Kidney epithelial cell (primary cell): Measurements from ENCODE around the gene BTK. TPM values are rescaled to one million over a fixed set of nuclear protein-coding genes. Genes with fewer than 3 reads are reported as not detected.
A peak's percentile ranks its signal among the peaks of the same experiment; 100 is the strongest.
"Not testable (repeated sequence)": the region's sequence is repeated elsewhere in the genome, so short reads cannot be mapped to it uniquely, and the experiment has no call there.

Experiments
- DNase-seq: peaks from one replicate; pipeline ENCODE4 v3.0.0-alpha.2; 2010; ENCODE audit warnings: low read depth
- H3K27me3 ChIP-seq: 2 replicates; pipeline ENCODE4 v1.6.0; 2011; ENCODE audit warnings: low read length; ENCODE audit not compliant: control insufficient read depth, insufficient read depth
- H3K36me3 ChIP-seq: 2 replicates; pipeline ENCODE4 v1.5.1; 2011; ENCODE audit warnings: low read length; ENCODE audit not compliant: control insufficient read depth, insufficient read depth
- H3K4me3 ChIP-seq: 2 replicates; pipeline ENCODE4 v1.5.1; 2011; ENCODE audit warnings: low read depth, mild to moderate bottlenecking, control low read depth, low read length
- total RNA-seq: library from RNA; depleted of rRNA; stranded (reverse); fragments of >200 nt; gene quantifications from 2 replicates; pipeline ENCODE4 v1.2.3, GENCODE V29; 2015
- TF ChIP-seq, protein P1 (sequence below): IDR thresholded peaks from 2 replicates; pipeline ENCODE4 v1.5.1; 2011; ENCODE audit warnings: mild to moderate bottlenecking, moderate library complexity, low read length, control low read depth, inconsistent platforms; ENCODE audit not compliant: insufficient read depth, poor library complexity, severe bottlenecking

BTK gene
- total RNA-seq, 1 donor from 2014 or later: not detected

DNA sequence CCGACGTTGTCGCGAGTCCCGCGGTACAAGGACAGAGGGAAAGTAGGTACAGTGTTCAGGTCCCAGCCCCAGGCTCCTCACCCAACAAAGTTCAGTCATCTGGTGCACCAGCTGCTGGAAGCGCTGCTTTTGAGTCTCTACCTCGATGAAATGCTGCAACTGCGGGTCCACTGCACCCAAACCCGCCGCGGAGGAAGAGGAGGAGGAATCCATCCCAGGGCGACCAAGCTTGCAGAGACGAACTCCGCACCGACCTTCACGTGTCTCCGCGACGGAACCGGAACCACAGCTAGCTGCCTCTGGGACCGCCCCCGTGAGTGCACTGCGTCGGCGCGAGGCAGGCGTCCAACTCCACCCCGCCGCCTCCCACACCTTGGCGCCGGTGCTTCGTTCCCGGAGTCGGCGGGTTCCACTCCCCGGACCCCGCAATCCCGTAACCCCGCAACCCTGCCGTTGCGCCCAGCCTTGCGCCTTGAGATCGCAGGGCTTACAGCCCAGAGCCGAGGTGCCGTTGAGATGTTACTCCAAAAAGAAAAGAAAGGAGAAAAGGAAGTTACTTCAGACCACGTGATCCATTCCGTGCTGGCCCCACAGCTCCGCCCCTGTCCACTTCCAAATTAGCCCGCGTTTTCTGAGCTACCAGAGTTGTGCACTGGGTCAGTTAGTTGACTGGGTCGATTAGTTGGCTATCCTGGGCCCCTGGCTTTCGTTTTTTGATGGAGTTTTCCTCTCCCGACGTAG is 37.4 kb downstream of the BTK start, which contains the start of gene TIMM8A:
Gene TIMM8A (minus strand): TSS at position 291 of the 741 bp plus-strand sequence. CDS start 78 bp downstream, at position 213.
- peak within 1 kb of the TSS; percentile 73 for H3K4me3 ChIP-seq
- no peak for DNase-seq
- TF ChIP-seq, protein P1, sequence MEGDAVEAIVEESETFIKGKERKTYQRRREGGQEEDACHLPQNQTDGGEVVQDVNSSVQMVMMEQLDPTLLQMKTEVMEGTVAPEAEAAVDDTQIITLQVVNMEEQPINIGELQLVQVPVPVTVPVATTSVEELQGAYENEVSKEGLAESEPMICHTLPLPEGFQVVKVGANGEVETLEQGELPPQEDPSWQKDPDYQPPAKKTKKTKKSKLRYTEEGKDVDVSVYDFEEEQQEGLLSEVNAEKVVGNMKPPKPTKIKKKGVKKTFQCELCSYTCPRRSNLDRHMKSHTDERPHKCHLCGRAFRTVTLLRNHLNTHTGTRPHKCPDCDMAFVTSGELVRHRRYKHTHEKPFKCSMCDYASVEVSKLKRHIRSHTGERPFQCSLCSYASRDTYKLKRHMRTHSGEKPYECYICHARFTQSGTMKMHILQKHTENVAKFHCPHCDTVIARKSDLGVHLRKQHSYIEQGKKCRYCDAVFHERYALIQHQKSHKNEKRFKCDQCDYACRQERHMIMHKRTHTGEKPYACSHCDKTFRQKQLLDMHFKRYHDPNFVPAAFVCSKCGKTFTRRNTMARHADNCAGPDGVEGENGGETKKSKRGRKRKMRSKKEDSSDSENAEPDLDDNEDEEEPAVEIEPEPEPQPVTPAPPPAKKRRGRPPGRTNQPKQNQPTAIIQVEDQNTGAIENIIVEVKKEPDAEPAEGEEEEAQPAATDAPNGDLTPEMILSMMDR: no peak
- H3K27me3 ChIP-seq: no peaks in the 10 kb centered on the region
- no peaks in the 10 kb centered on the region for H3K36me3 ChIP-seq

GRCh38 chrX:101347859-101348451 is 38.0 kb downstream of the BTK start:
- Histone ChIP-seq H3K27me3 (no peaks in the 10 kb centered on the region), H3K4me3 (peak overlapping the region; percentile 73), H3K36me3 (no peaks in the 10 kb centered on the region)
- TF ChIP-seq, protein P1: no peak
- DNase-seq: no peak

GRCh38 chrX:101337776-101338271 is 48.2 kb downstream of the BTK start:
- H3K36me3 ChIP-seq: no peaks in the 10 kb centered on the region
- TF ChIP-seq, protein P1: no peak
- no peak for DNase-seq
- no peaks in the 10 kb centered on the region for H3K27me3 ChIP-seq
- H3K4me3 ChIP-seq: no peak overlapping the region

GRCh38 chrX:101334310-101334709 is 51.7 kb downstream of the BTK start:
- not testable (repeated sequence) for H3K36me3 ChIP-seq, H3K27me3 ChIP-seq, DNase-seq, H3K4me3 ChIP-seq

DNA sequence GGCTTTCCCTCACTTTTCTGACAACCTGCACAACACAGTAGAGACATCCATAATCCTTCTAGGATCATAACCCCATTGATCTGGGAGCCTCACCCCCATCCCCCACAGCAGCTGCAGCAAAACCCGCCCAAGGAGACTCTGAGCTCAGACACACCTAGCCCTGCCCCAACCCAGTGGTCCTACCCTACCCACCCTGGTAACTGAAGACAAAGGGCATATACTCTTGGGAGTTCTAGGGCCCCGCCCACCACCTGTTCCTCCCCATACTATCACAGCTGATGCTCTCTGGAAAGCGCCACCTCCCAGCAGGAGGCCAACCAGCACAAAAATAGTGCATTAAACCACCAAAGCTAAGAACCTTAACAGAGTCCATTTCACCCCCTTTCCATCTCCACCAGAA is 59.4 kb downstream of the BTK start:
- not testable (repeated sequence) for H3K27me3 ChIP-seq, H3K4me3 ChIP-seq, DNase-seq, H3K36me3 ChIP-seq

GRCh38 chrX:101303790-101304189 is 82.2 kb downstream of the BTK start:
- Histone ChIP-seq H3K27me3 (no peaks in the 10 kb centered on the region), H3K36me3 (no peaks in the 10 kb centered on the region), H3K4me3 (no peak overlapping the region)
- no peak for DNase-seq
- TF ChIP-seq, protein P1: no peak

Other genes with a start within 250 kb of the BTK start
- gene DRP2, start 166.4 kb downstream of the BTK start, total RNA-seq: 0.33 and 0.55 TPM in 2 replicates
- gene TAF7L, start 94.9 kb downstream of the BTK start, total RNA-seq: 0.27 and 0.33 TPM in 2 replicates
- gene TIMM8A, start 37.4 kb downstream of the BTK start, total RNA-seq: 11.7 and 11.8 TPM in 2 replicates
- gene RPL36A, start 4.8 kb upstream of the BTK start, total RNA-seq: 1,018 and 3,844 TPM in 2 replicates
- gene GLA, start 21.7 kb upstream of the BTK start, total RNA-seq: 24.4 and 39.6 TPM in 2 replicates
- 44.7 and 51.1 TPM in 2 replicates for gene HNRNPH2, start 22.0 kb upstream of the BTK start, total RNA-seq
- 1.8 and 2.4 TPM in 2 replicates for gene ARMCX4, start 99.3 kb upstream of the BTK start, total RNA-seq
- gene ARMCX1, start 164.4 kb upstream of the BTK start, total RNA-seq: 16.6 and 18.3 TPM in 2 replicates
- gene ARMCX6, start 231.8 kb upstream of the BTK start, total RNA-seq: 34.4 and 36.8 TPM in 2 replicates
- gene ARMCX3, start 237.0 kb upstream of the BTK start, total RNA-seq: 50.2 and 58.0 TPM in 2 replicates